Measurements from ENCODE around the gene UHRF1.
A peak's percentile ranks its signal among the peaks of the same experiment; 100 is the strongest.
"Not testable (repeated sequence)": the region's sequence is repeated elsewhere in the genome, so short reads cannot be mapped to it uniquely, and the experiment has no call there.

The UHRF1 gene

GRCh38 chr19:4909156-4909896, at the start of gene UHRF1:
Gene UHRF1 (plus strand): TSS chr19:4909501. CDS start chr19:4910886, 1,385 bp downstream.
- peak; percentile 72 for DNase-seq

- DNase-seq: no peak
Measured at GRCh38 chr19:4859697-4860096, 49.6 kb upstream of the UHRF1 start.

DNA sequence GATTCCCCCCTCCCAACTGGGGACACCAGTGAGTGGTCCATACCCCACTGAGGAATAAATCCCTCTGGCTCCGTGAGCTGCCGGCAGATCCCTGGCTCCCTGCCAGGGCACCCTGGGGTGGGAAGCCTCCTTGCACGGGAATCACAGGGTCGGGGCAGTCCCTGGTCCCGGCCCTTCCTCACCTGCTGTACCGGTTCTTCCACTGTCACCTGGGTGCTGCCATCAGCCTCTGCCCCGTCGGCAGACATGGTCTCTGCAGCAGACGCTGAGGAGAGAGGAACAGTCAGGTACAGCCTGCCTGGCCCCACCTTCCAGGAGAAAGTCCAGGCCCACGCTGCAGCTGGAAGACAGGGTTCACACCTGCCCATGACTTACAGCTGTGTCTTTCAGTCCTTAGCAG, 48.2 kb upstream of the UHRF1 start:
- DNase-seq: no peak

GRCh38 chr19:4866595-4867424, 42.5 kb upstream of the UHRF1 start:
- DNase-seq: peak; percentile 75

- DNase-seq: peak; percentile 99
Measured at GRCh38 chr19:4867534-4868285, 41.6 kb upstream of the UHRF1 start, which contains the start of gene PLIN3. Gene PLIN3 (minus strand): TSS chr19:4867667. CDS start chr19:4861394, 6,273 bp downstream.

DNA sequence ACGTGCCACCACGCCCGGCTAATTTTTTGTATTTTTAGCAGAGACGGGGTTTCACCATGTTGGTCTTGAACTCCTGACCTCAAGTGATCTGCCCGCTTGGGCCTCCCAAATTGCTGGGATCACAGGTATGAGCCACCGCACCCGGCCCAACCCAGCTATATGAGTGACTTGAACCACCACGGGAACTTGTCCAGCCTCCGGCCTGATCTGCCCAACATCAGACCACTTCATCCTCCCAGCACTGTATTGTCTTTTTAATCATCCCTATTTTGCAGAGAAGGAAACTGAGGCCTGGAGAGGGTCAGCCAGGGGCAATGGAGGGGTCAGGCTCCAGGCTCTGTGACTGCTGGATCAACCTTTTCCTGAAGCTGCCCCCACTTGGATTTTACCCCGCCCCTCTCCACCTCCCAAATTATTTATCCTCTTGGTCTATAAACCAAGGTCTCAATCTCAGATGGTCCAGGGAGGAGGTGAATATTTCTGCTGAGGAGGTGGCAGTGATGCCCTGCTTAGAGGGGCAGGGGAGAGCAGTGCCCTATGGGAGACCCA, 40.9 kb upstream of the UHRF1 start:
- no peak for DNase-seq

GRCh38 chr19:4870025-4870700, 39.1 kb upstream of the UHRF1 start:
- no peak for DNase-seq

DNA sequence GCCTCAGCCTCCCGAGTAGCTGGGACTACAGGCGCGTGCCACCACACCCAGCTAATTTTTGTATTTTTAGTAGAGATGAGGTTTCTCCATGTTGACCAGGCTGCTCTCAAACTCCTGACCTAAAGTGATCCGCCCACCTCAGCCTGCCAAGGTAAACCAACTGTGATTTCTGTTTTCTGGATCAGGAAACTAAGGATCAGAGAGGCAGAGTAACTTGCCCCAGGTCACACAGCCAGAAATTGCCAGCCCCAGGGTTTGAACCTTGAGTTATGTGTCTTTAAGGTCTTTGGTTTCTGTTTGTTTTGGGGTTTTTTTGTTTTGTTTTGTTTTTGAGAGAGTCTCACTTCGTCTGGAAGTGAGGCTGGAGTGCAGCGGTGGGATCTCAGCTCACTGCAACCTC, 37.6 kb upstream of the UHRF1 start:
- DNase-seq: no peak

GRCh38 chr19:4873930-4874329, 35.4 kb upstream of the UHRF1 start:
- DNase-seq: no peak

DNA sequence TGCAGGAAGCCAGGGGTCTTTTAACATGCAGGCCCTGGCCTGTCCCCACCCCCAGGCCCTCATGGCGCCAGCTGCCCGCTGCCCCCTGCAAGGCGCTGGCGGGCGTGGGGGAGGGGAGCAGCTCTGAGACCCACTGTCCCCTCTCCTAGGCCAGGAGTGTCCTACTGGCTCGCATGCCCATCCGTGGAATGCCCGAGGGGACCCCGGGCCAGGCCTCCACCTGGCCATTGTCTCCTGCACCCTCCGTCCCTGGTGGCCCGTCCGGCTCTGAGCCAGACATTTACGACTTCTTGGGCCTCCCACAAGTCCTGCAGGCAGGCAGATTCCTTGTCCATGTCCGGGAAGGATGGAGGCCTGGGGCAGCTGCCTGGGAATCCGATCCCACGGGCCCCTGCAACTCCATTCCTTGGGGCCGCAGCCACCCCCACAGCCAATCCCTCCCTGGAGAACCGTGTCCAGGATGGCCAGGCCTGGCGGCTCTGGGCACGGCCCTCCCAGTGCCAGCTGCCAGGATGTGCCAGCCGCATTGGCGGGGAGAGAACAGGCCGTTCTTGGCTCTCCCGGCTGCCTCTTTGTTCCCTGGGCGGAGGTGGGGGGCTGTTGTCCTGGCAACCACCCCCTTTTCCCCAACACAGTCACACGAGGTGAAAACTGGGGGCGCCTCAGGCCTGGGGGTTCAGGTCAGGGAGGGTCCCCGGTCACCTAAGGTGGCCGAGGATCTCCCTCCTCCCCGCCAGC, 31.4 kb upstream of the UHRF1 start:
- DNase-seq: peak; percentile 70

GRCh38 chr19:4878491-4878968, 30.8 kb upstream of the UHRF1 start:
- peak; percentile 58 for DNase-seq

GRCh38 chr19:4879041-4879440, 30.3 kb upstream of the UHRF1 start:
- no peak for DNase-seq

GRCh38 chr19:4882874-4883273, 26.4 kb upstream of the UHRF1 start:
- not testable (repeated sequence) for DNase-seq

DNA sequence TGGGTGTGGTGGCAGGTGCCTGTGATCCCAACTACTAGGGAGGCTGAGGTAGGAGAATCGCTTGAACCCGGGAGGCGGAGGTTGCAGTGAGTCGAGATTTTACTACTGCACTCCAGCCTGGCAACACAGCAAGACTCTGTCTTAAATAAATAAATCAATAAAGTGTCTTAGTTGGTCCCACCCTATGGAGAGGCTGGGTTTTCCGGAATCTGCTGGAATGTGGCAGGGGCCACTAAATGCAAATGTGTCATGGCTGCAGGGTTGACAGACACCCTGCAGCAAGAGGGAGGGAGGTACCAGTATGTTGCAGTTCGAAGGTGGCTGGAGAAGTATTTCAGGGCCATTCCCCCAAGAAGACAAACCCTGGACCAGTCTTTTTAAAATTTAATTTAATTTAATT, 24.3 kb upstream of the UHRF1 start:
- DNase-seq: not testable (repeated sequence)

GRCh38 chr19:4887803-4888202, 21.5 kb upstream of the UHRF1 start:
- DNase-seq: not testable (repeated sequence)

- DNase-seq: no peak
Measured at GRCh38 chr19:4889034-4889815, 20.1 kb upstream of the UHRF1 start.

GRCh38 chr19:4891066-4891465, 18.2 kb upstream of the UHRF1 start:
- no peak for DNase-seq

GRCh38 chr19:4892962-4893361, 16.3 kb upstream of the UHRF1 start:
- DNase-seq: not testable (repeated sequence)

- DNase-seq: no peak
Measured at GRCh38 chr19:4896372-4896771, 12.9 kb upstream of the UHRF1 start.

- no peak for DNase-seq
Measured at GRCh38 chr19:4897146-4897545, 12.2 kb upstream of the UHRF1 start.

GRCh38 chr19:4900879-4901278, 8.4 kb upstream of the UHRF1 start:
- not testable (repeated sequence) for DNase-seq

Data from right forelimb (tissue), 1 donor.